Activated CD4-positive, CD25-positive, alpha-beta regulatory T cell treated with anti-CD3 and anti-CD28 coated beads, Interleukin-2, amount 50 U/mL, for 16 hours (primary cell): ENCODE data around the gene TSPYL4.

ENCODE experiments used
- DNase-seq: peaks from one replicate; pipeline ENCODE4 v3.0.0-alpha.2; 2020; ENCODE audit warnings: low read depth, low spot score

TSPYL4 gene

DNA sequence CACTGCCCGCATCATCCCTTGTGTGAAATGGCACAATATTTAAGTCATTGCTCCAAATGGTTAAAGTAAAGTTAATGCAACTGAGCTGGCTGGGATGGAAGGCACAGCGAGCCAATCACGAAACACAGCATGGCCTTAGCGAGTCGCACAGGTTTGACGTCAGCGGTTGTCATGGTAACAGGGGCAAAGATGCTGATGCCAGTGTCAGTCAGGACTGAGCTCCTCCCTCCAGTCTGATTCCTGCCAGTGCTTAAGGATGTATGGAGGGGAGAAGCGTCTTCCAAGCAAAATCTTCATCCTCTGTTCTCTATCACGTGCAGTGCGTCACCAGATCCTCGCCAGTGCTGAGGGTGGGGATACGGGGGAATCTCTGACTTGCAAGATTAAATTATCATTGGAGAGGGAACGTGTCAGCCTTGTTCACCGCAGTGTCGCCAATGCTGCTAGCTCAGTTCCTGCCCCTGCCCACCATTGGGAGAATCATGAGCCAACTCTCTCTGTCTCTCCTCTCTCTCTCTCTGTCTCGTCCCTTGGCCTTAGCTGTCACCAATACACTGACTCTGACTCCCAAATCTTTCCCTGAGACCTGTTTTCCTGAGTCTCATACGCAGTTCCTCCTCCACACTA is 24.5 kb downstream of the TSPYL4 start:
- DNase-seq: no peak

DNA sequence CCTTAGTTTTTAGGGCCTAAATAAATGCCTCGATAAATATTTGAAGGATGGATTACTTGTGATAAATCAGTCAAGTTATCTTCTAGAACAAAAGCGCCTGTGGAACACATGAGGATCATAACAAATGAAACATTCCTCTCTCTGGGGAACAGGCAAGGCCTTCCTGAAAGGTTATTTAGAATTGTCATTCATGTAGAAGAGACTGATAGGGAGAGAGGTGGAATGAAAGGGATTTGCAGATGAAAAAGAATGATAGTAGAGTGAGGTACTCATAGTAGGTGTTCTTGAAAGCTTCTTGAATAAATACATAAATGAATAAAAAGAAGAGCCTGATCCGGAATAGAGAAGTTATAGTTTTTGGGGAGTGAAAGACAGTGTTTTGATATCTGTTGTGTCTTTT is 30.5 kb downstream of the TSPYL4 start:
- no peak for DNase-seq

DNA sequence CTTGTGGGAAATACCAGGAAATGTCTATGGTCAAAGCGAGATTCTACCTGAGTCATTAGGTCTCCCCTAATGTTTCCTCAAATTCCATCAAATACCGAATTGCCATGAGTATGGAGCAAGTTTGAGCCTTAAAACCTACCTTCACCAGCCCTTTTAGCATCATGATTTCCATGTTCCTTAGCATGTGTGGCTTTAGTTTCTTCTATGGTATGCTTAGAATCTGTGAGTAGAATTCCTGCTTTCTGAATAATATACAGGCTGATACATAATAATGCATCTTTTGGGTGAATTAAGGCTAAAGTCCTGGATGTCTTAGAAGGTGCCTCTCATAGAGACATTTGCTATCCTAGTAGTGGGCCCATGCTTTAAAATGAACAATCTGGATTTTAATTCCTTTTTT is 32.0 kb downstream of the TSPYL4 start:
- DNase-seq: no peak

DNA sequence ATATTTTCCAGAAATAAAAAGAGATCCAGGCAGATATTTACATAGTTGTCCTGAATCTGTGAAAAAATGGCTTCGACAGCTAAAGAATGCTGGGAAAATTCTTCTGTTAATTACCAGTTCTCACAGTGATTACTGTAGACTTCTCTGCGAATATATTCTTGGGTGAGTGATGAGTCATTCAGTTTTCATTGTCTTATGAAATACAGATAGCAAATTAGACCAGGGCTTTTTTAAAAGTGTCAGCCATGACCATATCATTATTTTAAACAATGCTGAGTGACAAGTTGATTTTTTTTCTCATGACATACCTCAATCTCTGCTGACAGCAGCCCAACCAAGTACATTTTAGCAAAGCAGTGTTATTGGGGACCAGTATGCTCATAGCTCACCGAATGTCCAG is 32.8 kb downstream of the TSPYL4 start:
- no peak for DNase-seq

DNA sequence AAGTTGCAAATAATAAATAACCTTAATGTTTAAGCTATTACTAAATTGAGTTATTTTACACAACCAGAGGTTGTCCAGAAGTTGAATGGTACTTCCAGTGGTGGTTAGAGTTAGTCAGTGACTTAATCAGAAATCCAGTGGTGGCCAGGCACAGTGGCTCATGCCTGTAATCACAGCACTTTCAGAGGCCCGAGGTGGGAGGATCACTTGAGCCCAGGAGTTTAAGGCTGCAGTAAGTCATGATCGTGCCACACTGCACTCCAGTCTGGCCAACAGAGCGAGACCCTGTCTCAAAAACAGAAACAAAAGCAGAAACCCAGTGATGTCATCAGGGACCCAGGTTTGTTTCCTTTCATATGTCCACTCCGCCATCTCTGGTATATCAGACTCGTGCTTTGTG is 35.0 kb downstream of the TSPYL4 start:
- DNase-seq: no peak

DNA sequence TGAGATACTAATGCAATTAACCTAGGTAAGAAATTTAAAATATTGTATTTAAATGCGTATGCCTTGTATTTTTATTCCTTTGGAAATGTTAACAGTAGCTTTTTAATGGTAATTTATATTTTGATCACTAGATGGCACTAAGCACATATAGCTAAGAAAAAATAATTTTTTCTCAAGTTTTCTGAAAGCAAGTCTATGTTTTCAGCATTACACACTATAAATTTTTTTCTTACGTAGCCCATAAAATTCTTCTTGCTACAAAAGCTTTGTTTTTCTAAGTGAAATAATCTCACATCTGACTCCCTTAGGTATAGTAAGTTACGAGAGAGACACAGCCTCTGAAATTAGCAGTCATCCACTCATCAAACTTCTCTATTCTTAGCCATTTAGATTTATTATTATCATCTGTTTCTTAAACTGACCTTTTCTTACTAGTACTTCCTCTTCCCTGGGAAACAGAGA is 35.7 kb downstream of the TSPYL4 start:
- no peak for DNase-seq

DNA sequence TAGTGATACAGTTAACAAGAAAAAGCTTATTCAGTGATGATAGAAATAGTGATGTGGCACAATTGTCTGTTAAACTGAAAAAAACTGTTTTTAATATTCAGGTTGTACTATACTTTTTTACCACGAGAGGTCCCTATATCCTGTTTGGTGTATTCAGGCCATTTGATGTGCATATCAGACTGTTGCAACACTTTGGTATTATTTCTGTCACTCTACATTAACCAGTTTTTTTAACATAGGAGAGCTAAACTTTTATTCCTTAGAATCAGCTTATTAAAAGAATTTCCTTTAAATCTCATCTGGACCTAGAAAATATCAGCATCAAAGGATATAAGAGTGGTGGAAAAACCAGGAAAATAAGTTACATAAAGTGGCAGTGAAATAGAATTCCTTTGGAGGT is 36.8 kb downstream of the TSPYL4 start:
- no peak for DNase-seq

DNA sequence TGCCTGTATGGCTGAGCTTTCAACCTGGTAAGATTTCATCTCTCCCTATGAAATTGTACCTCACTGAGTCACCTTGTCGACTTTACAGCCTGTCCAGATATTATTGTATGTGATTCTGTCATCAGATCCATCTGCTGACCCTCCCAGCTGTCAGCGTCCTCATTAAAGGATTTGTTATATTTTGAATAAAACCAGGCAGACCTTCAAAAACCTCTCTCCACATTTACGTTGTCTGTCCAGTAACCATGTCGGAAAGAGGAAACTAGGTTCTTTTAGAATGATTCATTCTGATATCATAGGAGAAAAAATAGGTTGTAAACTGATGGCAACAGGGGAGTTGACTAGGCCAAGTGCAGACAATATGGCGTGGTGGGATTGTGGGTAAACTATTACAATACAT is 38.5 kb downstream of the TSPYL4 start:
- DNase-seq: no peak

DNA sequence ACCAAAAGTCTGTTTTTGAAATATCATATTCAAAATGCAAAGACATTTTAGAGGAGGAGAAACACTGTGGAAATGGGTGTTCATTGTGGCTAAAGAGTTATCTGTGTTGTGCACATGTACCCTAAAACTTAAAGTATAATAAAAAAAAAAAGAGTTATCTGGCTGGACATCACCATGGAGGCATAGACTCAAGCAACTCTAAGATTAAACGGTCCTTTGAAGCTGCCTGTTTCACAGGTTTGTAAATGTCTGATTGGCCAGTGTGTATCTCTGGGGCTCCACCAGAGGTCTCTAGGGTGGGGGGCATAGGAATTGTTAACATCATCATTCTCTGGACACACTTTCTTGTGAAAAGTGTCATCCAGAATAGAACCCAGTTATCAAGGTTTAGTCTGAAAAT is 39.2 kb downstream of the TSPYL4 start:
- DNase-seq: no peak

DNA sequence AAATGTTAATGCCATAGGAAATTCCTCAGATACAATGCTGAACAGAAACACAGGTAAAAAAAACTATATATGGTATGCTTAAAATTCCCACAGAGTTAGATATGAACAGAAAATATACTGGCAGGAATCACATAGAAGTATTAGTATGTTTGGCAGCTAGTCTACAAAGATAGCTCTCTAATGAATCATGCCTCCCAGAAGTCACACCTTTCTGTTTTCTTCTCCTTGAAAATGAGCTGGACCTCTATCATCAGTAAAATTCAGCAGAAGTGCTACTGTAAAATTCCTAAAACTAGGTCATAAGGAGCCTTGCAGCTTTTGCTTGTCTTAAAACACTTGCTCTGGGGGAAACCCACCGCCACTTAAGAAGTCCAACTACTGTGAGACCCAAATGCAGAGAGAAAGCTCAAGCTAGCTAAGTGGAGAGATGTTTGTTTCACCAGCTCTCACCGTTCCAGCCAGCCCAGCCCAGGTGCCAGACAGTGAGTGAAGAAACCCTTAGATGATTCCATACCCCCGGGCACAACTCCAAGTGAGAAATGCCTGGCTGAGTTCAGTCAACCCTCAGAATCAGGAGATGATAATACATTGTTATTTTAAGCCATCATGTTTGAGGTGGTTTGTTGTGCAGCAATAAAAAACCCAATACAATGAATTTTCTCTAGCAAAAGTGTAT is 43.0 kb downstream of the TSPYL4 start:
- DNase-seq: no peak

DNA sequence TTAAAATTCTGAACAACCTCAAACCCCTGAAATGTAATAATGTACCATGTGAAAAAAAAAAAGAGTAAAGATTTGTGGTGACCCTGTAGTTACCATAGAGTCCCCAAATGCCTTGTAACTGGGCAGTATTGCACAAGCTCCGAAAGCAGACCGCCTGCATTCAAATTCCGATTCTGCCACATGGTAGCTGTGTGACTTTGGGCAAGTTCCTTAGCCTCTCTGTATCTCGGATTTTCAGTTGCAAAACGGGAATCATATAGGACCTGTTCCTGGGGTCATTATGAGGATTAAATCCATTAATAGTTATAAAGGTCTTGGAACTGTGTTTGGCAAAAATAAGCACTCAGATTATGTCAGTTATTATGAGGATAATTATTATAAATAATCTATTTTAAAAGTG is 43.6 kb downstream of the TSPYL4 start:
- DNase-seq: no peak

DNA sequence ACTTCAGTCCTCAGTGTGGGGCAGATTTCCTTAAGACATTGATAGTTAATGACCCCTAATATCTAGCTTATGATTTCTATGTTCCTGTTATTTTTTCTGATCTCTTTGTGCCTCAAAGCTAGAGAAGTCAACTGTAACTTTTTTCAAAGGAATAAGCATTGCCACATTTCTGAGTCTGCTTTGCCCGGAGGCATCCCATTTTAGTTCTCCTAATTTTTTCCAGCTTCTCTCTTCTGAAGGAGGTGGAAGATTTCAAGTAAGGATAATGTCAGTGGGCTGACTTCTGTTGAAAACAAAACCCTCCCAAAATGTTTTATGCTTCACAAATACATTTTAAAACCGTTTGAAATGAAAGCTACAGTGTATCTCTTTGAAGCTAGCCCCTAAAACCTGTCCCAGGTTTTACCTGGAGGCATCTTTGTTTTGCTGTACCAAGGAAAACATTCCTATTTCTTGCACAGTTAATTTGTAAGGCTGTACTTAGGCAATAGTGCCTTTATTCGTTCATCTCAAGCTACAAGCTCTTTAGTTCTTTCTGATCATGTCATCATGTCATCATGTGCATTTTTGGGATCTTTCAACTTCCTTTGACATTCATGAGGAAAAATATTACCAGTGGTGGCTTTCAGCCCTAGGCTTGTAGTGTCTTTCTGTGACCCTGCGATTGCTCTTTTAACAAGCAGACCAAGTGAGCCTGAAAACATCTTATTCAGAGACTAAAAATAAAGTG is 45.7 kb downstream of the TSPYL4 start:
- DNase-seq: no peak

DNA sequence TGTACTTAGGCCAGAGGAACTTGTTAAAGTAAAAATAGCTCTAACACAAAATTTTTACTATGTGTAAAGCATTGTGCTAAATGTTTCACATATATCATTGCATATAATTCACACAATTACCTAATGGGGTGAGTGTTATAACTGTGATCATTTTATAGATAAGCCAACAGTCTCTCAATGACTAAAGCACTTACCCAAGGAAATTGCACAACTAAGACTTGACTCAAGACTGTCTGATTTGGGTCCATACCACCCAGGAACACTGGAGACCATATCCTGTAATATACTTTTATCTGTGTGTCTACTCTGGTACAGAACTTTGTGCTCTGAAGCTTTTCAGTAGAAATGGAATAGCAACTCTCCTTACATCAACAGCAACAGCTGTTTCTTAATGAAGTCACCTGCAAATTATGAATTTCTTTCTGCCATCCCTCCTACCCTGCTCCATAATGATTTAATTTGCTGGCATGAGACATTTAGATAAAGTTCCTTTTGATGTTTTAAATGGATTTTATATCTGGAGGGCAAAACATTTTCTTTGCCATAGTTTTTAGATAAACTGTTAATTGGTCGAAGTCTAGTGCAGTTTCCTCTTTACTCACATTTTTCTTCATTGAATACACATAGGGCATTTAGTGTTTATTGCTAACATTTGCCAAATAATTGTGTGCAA is 47.5 kb downstream of the TSPYL4 start:
- no peak for DNase-seq

DNA sequence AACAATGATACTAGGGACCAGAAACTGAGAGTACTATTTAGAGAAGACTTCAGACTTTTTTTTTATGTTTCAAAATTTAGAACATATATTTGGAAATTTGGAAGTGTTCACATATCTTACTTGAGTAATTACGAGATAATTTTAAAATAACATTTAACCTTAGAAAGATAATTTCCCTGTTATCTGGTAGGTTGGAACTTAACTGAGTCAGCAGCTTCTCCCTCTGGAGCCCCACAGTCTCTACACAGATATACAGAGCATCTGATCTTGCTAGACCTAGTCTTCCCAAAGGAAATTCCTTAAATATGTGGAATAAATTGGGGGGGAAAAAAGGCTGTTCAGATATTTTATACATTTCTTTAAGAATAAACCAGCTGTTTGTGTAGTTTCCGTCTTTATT is 48.6 kb downstream of the TSPYL4 start:
- DNase-seq: no peak

DNA sequence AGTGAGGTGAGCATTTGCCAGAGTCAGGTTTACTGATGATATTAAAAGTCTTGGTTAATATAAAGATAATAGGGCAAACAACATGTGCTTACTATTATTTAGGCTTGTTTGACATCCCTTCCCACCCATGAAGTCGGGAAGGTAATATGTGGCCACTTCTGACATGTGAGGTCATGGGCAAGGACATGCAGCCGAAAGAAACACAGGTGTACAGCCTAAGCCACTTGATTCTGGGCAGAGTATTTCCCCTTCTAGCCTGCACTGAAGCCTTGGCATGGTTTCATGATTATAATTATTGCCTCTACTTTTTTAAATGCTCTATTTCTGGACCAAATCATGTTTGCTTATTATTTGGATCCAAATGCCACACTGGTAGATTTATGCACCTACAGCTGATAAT is 52.3 kb downstream of the TSPYL4 start:
- no peak for DNase-seq

DNA sequence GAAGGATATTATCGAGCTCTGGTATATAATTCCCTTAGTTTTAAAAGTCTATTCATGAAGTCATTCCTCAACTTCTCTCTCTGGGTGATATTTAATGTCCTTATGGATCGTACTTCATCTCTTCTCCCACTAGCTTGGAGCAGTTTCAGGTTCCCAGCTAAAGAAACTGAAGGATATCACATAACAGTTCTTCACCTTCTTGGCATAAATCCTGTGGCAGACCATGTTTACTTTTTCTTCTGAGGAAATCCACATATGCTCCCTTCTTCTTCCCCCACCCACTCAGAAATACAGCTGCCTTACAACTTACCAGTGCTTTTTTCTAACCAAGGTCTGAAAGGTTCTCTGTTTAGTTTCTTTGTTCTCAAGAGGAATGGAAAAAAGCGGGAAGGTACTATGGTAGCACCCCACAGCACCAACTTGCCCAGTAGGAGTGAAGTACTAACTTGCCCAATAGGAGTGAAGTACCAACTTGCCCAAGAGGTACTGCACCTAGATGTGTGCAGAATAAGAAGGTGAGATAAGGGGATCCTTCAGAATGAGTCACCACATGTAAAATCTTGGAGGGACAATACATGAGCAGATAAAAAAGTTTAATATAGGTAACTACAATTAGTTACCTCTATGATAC is 53.1 kb downstream of the TSPYL4 start:
- no peak for DNase-seq
